ENCODE results near the gene XPO5. TPM values are rescaled to one million over a fixed set of nuclear protein-coding genes. Genes with fewer than 3 reads are reported as not detected.

Gene XPO5
- total RNA-seq, 1 donor from 2014 or later: 33.5 TPM

GRCh38 chr6:43584892-43585570 lies 9.2 kb upstream of the XPO5 start:
- no peak overlapping the region for H3K4me3 ChIP-seq (ENCODE audit: low read depth, low read length)
- DNase-seq (ENCODE audit: low read depth): no peak
- TF ChIP-seq, protein P1, sequence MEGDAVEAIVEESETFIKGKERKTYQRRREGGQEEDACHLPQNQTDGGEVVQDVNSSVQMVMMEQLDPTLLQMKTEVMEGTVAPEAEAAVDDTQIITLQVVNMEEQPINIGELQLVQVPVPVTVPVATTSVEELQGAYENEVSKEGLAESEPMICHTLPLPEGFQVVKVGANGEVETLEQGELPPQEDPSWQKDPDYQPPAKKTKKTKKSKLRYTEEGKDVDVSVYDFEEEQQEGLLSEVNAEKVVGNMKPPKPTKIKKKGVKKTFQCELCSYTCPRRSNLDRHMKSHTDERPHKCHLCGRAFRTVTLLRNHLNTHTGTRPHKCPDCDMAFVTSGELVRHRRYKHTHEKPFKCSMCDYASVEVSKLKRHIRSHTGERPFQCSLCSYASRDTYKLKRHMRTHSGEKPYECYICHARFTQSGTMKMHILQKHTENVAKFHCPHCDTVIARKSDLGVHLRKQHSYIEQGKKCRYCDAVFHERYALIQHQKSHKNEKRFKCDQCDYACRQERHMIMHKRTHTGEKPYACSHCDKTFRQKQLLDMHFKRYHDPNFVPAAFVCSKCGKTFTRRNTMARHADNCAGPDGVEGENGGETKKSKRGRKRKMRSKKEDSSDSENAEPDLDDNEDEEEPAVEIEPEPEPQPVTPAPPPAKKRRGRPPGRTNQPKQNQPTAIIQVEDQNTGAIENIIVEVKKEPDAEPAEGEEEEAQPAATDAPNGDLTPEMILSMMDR (conservative IDR thresholded peaks at IDR 0.05; ENCODE audit: low read depth, low read length): no peak

- TF ChIP-seq, protein P1 (conservative IDR thresholded peaks at IDR 0.05; ENCODE audit: low read depth, low read length): no peak
- no peak for DNase-seq (ENCODE audit: low read depth)
- no peak overlapping the region for H3K4me3 ChIP-seq (ENCODE audit: low read depth, low read length)
Observed at GRCh38 chr6:43582911-43583310, 7.1 kb upstream of the XPO5 start.

GRCh38 chr6:43579171-43579570 lies 3.3 kb upstream of the XPO5 start:
- peak overlapping the region; percentile 9 for H3K4me3 ChIP-seq (ENCODE audit: low read depth, low read length)
- DNase-seq (ENCODE audit: low read depth): peak; percentile 77
- TF ChIP-seq, protein P1 (conservative IDR thresholded peaks at IDR 0.05; ENCODE audit: low read depth, low read length): no peak

DNA sequence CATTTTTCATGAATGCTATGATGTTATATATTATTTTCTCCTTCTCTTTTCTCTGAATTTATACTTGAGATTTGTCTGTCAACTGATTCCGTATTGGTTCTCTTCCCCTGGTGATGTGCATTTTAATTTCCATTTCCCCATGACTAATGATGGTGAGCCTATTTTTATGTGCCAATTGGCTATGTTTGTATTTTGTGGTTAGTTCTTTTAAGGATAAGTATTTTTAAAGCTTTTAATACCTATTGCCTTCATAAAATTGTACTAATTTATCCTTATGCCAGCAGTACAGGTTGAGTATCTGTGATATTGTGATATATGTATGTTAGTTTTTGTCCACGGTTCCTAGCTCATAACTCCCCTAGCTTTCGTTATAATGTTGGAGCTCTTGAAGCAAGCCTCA lies 2.9 kb upstream of the XPO5 start:
- no peak for DNase-seq (ENCODE audit: low read depth)
- TF ChIP-seq, protein P1 (conservative IDR thresholded peaks at IDR 0.05; ENCODE audit: low read depth, low read length): no peak
- H3K4me3 ChIP-seq (ENCODE audit: low read depth, low read length): peak overlapping the region; percentile 9

GRCh38 chr6:43575105-43575771 lies 600 bp downstream of the XPO5 start:
- no peak for DNase-seq (ENCODE audit: low read depth)
- peak overlapping the region; percentile 98 for H3K4me3 ChIP-seq (ENCODE audit: low read depth, low read length)
- TF ChIP-seq, protein P1 (conservative IDR thresholded peaks at IDR 0.05; ENCODE audit: low read depth, low read length): no peak

DNA sequence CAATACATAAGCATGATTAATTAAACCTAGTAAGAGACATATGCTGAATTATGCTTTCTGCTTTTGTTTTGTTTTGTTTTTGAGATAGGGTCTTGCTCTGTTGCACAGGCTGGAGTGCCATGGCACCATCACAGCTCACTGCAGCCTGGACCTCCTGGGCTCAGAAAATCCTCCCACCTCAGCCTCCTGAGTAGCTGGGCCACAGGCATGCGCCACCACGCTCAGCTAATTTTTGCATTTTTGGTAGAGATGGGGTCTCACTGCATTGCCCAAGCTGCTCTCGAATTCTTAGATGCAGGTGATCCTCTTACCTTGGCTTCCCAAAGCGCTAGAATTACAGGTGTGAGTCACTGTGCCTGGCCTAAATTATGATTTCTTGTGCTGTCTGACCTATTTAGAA lies 3.8 kb downstream of the XPO5 start:
- H3K4me3 ChIP-seq (ENCODE audit: low read depth, low read length): no peak overlapping the region
- TF ChIP-seq, protein P1 (conservative IDR thresholded peaks at IDR 0.05; ENCODE audit: low read depth, low read length): no peak

More for the DNA sequence above, 3.8 kb downstream of the XPO5 start:
- no peak for DNase-seq (ENCODE audit: low read depth)

All from epithelial cell of proximal tubule (primary cell).